ENCODE results near the gene GMDS. TPM values are rescaled to one million over a fixed set of nuclear protein-coding genes. Genes with fewer than 3 reads are reported as not detected.
A peak's percentile ranks its signal among the peaks of the same experiment; 100 is the strongest.

Gene GMDS
- total RNA-seq, 1 donor from 2014 or later, result 30.2 TPM

DNA sequence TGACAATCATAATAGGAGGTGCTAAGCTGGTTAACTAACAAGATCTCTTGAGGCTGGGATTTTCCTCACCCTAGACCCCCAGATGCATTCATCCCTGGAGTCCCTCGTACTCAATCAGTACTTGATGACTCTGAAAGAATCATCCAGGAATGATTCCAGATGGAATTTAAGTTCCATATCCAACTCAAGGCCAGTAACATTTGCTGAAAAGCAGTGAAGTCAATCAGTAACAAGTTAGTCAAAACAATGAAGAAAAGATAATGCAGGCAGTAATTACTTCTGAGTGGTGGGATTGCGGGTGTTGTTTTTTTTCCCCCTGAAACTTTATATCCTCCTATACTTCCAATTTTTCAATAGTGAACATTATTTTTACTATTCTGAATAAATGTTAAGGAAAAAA lies 18.6 kb downstream of the GMDS start:
- no peaks in the 10 kb centered on the region for H3K27me3 ChIP-seq

DNA sequence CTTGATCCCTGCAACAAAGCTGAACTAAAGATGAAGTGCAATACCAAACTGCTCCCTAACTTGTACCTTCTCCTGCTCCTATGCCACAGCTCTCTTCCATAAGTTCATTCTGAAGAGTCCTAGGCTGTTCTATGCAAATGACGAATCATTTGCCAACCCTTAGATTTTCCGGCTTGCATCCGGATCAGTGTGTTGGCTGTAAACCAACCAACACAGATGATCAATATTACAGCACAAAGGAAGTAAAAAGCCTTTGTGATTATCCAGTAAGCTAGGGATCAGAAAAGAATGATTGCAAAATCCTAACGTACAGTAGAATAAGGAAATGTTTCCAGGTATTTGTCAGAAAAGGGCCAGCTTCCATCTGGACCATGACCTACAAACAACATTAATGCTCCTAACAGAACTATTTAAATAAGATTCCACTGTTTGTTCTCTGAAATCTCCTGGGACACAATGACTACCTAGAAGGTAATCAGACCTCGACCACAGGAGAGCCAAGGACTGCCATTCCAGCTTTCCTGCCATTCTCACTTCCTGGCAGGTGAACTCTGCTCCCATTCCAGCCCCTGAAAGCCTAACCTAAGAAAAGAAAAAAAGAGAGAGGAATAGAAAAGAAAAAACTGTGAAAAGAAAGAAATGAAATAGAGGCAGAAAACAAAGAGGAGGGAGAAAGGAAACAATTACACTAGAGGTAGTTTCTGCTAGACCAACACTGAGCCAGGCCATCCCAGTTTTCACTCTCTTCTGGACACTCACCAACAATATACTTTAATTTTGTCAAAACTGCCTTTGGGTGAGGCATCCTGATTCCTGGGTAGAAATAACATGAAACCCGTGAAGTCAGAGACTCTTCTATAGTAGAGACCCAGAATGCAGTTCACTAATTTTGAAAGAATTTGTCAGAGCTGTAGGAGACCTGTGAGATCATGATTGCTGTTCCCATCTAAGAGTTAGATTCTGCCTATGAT lies 19.7 kb downstream of the GMDS start:
- Histone ChIP-seq H3K36me3 (no peaks in the 10 kb centered on the region), H3K27me3 (no peaks in the 10 kb centered on the region), H3K4me3 (no peak overlapping the region), H3K9me3 (no peaks in the 10 kb centered on the region), H3K4me1 (peaks cover 9% of the 10 kb centered on the region), H3K27ac (no peak overlapping the region)
- no peak for DNase-seq (ENCODE audit: extremely low spot score in 2 of 2)
- intact Hi-C loops (cut with DNase I), result no loop called here
- TF ChIP-seq POLR2A (IDR thresholded peaks at IDR 0.05) (no peak), CTCF (IDR thresholded peaks at IDR 0.05) (no peak), POLR2AphosphoS5 (IDR thresholded peaks at IDR 0.05; ENCODE audit: insufficient read depth in 1 of 2, low read depth in 1 of 2) (no peak)

More for the DNA sequence above, 18.6 kb downstream of the GMDS start:
- Histone ChIP-seq H3K36me3 (no peaks in the 10 kb centered on the region), H3K4me3 (no peak overlapping the region), H3K4me1 (peaks cover 14% of the 10 kb centered on the region), H3K27ac (no peak overlapping the region), H3K9me3 (no peaks in the 10 kb centered on the region)
- TF ChIP-seq POLR2AphosphoS5 (IDR thresholded peaks at IDR 0.05; ENCODE audit: insufficient read depth in 1 of 2, low read depth in 1 of 2) (no peak), CTCF (IDR thresholded peaks at IDR 0.05) (no peak), POLR2A (IDR thresholded peaks at IDR 0.05) (no peak)
- intact Hi-C loops (cut with DNase I), result no loop called here
- DNase-seq (ENCODE audit: extremely low spot score in 2 of 2), result no peak

DNA sequence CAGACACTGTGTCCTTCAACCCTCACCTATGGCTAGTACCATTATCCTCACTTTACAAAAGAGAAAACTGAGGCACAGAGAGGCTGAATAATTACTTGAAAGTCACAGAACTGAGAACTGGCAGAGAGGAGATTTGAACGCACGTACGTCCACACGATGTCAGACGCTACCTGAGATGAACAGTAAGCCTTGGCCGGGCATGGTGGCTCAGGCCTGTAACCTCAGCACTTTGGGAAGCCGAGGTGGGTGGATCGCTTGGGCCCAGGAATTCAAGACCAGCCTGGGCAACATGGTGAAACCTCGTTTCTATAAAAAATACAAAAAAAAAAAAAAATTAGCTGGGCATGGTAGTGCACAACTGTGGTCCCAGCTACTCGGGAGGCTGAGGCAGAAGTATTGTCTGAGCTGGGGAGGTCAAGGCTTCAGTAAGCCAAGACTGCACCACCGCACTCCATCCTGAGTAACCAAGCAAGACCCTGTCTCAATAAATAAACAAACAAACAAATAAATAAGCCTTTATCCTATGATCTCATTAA lies 20.5 kb downstream of the GMDS start:
- no peak for DNase-seq (ENCODE audit: extremely low spot score in 2 of 2)
- Histone ChIP-seq H3K27ac (no peak overlapping the region), H3K36me3 (no peaks in the 10 kb centered on the region), H3K9me3 (no peaks in the 10 kb centered on the region), H3K27me3 (no peaks in the 10 kb centered on the region), H3K4me3 (no peak overlapping the region), H3K4me1 (peaks cover 9% of the 10 kb centered on the region)
- TF ChIP-seq CTCF (IDR thresholded peaks at IDR 0.05) (no peak), POLR2AphosphoS5 (IDR thresholded peaks at IDR 0.05; ENCODE audit: insufficient read depth in 1 of 2, low read depth in 1 of 2) (no peak), POLR2A (IDR thresholded peaks at IDR 0.05) (no peak)
- intact Hi-C loops (cut with DNase I), result no loop called here

DNA sequence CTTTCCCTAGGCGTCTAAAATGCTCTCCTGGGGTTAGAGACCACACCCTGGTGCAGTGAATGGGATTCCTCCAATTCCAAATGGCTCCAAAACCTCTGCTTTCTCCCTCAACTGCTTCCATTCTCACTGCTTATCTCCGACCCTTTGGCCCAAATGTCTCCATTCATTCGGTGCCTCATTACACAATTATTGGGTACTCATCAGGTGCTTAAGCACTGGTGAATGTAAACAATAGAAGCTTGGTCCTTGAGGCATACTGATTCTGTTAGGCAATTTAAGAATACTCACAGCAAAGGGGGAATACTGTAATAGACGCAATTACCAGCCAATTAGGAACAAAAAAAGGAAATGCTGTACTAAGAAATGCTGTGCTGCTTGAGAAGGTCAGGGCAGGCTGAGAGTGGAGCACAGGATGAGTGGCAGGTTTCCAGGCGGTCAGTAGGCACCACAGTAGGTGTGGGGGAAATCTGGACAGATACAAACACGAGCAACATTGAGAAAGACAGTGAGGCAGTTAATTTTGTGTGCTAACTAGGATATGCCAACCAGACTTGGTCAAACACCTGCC lies 23.0 kb downstream of the GMDS start:
- Histone ChIP-seq H3K36me3 (no peaks in the 10 kb centered on the region), H3K4me3 (peak overlapping the region in 1 of 2 donors; percentile 33), H3K4me1 (peaks cover 9% of the 10 kb centered on the region), H3K9me3 (no peaks in the 10 kb centered on the region), H3K27me3 (no peaks in the 10 kb centered on the region), H3K27ac (no peak overlapping the region)
- intact Hi-C loops (cut with DNase I), result no loop called here
- no peak for TF ChIP-seq POLR2A (IDR thresholded peaks at IDR 0.05)
- no peak for TF ChIP-seq CTCF (IDR thresholded peaks at IDR 0.05)
- TF ChIP-seq POLR2AphosphoS5 (IDR thresholded peaks at IDR 0.05; ENCODE audit: insufficient read depth in 1 of 2, low read depth in 1 of 2), result no peak
- no peak for DNase-seq (ENCODE audit: extremely low spot score in 2 of 2)

Data from vagina (tissue), 2 donors.